Right atrium auricular region (tissue), 2 donors: Measurements from ENCODE around the gene LMF2. TPM values are rescaled to one million over a fixed set of nuclear protein-coding genes. Genes with fewer than 3 reads are reported as not detected.

Source experiments
- DNase-seq: peaks from one replicate; pipeline ENCODE4 v3.0.0-alpha.2; 2019; ENCODE audit warnings: low spot score
- H3K27ac ChIP-seq, 2 donors: fragments of 200-600 bp; sonication (generic); 1 replicate in 1 of 2; 2 replicates in 1 of 2; pipeline ENCODE4 v1.5.1; 2016 to 2019
- H3K27me3 ChIP-seq, 2 donors: fragments of 200-600 bp; sonication (generic); one replicate each; pipeline versions ENCODE4 v1.5.1 to v1.6.0; 2017 to 2019
- H3K36me3 ChIP-seq: fragments of 200-600 bp; sonication (generic); one replicate; pipeline ENCODE4 v1.5.1; 2016
- H3K4me1 ChIP-seq, 2 donors: fragments of 200-600 bp; sonication (generic); one replicate each; pipeline versions ENCODE4 v1.5.1 to v1.6.0; 2017 to 2019
- H3K4me3 ChIP-seq, 2 donors: fragments of 200-600 bp; sonication (generic); 1 replicate in 1 of 2; 2 replicates in 1 of 2; pipeline ENCODE4 v1.5.1; 2017 to 2019; ENCODE audit warnings: mild to moderate bottlenecking in 1 of 2, moderate library complexity in 1 of 2
- H3K9me3 ChIP-seq, 2 donors: fragments of 200-600 bp; sonication (generic); one replicate each; pipeline ENCODE4 v1.5.1; 2019
- CTCF ChIP-seq, 2 donors: fragments of 200-600 bp; sonication (generic); IDR thresholded peaks; one replicate each; pipeline ENCODE4 v1.5.1; 2019; ENCODE audit warnings: antibody characterized with exemption in 2 of 2
- total RNA-seq, 2 donors: library from RNA; depleted of rRNA; stranded (reverse); fragments of >200 nt; gene quantifications; one replicate each; pipeline ENCODE4 v1.1.0, GENCODE V29; 2016

The LMF2 gene
- total RNA-seq, 2 donors from 2014 or later = 30.1 to 33.8 TPM

- Histone ChIP-seq H3K36me3 (peaks cover 55% of the 10 kb centered on the region), H3K27ac (no peak overlapping the region), H3K9me3 (no peaks in the 10 kb centered on the region), H3K4me1 (no peaks in the 10 kb centered on the region), H3K27me3 (no peaks in the 10 kb centered on the region), H3K4me3 (no peak overlapping the region)
- no peak for TF ChIP-seq CTCF (IDR thresholded peaks at IDR 0.05)
- no peak for DNase-seq
These were observed 52.3 kb downstream of the LMF2 start for GRCh38 chr22:50455201-50455600.

- H3K9me3 ChIP-seq = no peaks in the 10 kb centered on the region
- no peak for TF ChIP-seq CTCF (IDR thresholded peaks at IDR 0.05)
- H3K4me1 ChIP-seq = no peaks in the 10 kb centered on the region
- no peak for DNase-seq
- no peaks in the 10 kb centered on the region for H3K27me3 ChIP-seq
- H3K36me3 ChIP-seq = peaks cover 53% of the 10 kb centered on the region
- no peak overlapping the region for H3K4me3 ChIP-seq
- H3K27ac ChIP-seq = no peak overlapping the region
These were observed 52.9 kb downstream of the LMF2 start for GRCh38 chr22:50454556-50455075.

Other genes starting within 250 kb of the LMF2 start
- gene MAPK12, start 246.0 kb downstream of the LMF2 start, total RNA-seq = 10 to 100 TPM in 1 of 2 donors, 1 to 10 TPM in 1; 5.0 to 13.0 TPM
- 1 to 10 TPM; 3.7 to 4.0 TPM for gene MAPK11, start 237.3 kb downstream of the LMF2 start, total RNA-seq
- 10 to 100 TPM; 60.3 to 92.8 TPM for gene PLXNB2, start 200.1 kb downstream of the LMF2 start, total RNA-seq
- gene DENND6B, start 180.7 kb downstream of the LMF2 start, total RNA-seq = 1 to 10 TPM in 1 of 2 donors, under 1 TPM in 1; 0.85 to 1.0 TPM
- 10 to 100 TPM; 45.2 to 54.8 TPM for gene PPP6R2, start 164.4 kb downstream of the LMF2 start, total RNA-seq
- 10 to 100 TPM; 41.1 to 57.1 TPM for gene SBF1, start 32.7 kb downstream of the LMF2 start, total RNA-seq
- gene ADM2, start 26.2 kb downstream of the LMF2 start, total RNA-seq = under 1 TPM in 1 of 2 donors, not detected in 1; 0.08 TPM
- not detected for gene MIOX, start 20.8 kb downstream of the LMF2 start, total RNA-seq
- gene NCAPH2, start 522 bp upstream of the LMF2 start, total RNA-seq = 10 to 100 TPM; 19.5 to 33.4 TPM
- gene SCO2, start 17.9 kb upstream of the LMF2 start, total RNA-seq = under 1 TPM in 1 of 2 donors, not detected in 1; 0.94 TPM
- 10 to 100 TPM in 1 of 2 donors, 1 to 10 TPM in 1; 9.1 to 35.8 TPM for gene TYMP, start 22.3 kb upstream of the LMF2 start, total RNA-seq
- not detected for gene KLHDC7B, start 38.2 kb upstream of the LMF2 start, total RNA-seq
- not detected for gene SYCE3, start 55.2 kb upstream of the LMF2 start, total RNA-seq
- gene CPT1B, start 70.7 kb upstream of the LMF2 start, total RNA-seq = 100 to 1,000 TPM; 184 to 281 TPM
- gene CHKB, start 75.1 kb upstream of the LMF2 start, total RNA-seq = 10 to 100 TPM; 25.1 to 29.5 TPM
- under 1 TPM; 0.26 to 0.71 TPM for gene MAPK8IP2, start 93.1 kb upstream of the LMF2 start, total RNA-seq
- 10 to 100 TPM; 30.7 to 38.9 TPM for gene ARSA, start 120.5 kb upstream of the LMF2 start, total RNA-seq
- gene SHANK3, start 165.1 kb upstream of the LMF2 start, total RNA-seq = 10 to 100 TPM in 1 of 2 donors, 1 to 10 TPM in 1; 8.2 to 12.3 TPM
- gene ACR, start 230.5 kb upstream of the LMF2 start, total RNA-seq = under 1 TPM in 1 of 2 donors, not detected in 1; 0.39 TPM